HepG2 (cell line): Measurements from ENCODE around the gene LARP1. TPM values are rescaled to one million over a fixed set of nuclear protein-coding genes. Genes with fewer than 3 reads are reported as not detected.

Experiments
- BORCS8-MEF2B ChIP-seq: sonication (generic); formaldehyde crosslinking; IDR thresholded peaks from 2 replicates; pipeline ENCODE4 v1.8.0; 2022; ENCODE audit warnings: mild to moderate bottlenecking, missing genetic modification reagents
- ELF4 ChIP-seq: sonication (generic); formaldehyde crosslinking; IDR thresholded peaks from 2 replicates; pipeline ENCODE4 v1.5.0; 2020; ENCODE audit warnings: missing genetic modification reagents, mild to moderate bottlenecking, moderate library complexity, borderline replicate concordance
- ERF ChIP-seq: IDR thresholded peaks from 2 replicates; pipeline ENCODE4 v1.6.1; 2018; ENCODE audit warnings: missing biosample characterization, missing genetic modification reagents
- ESRRA ChIP-seq: sonication (generic); formaldehyde crosslinking; IDR thresholded peaks from 2 replicates; pipeline ENCODE4 v1.5.1; 2020; ENCODE audit warnings: mild to moderate bottlenecking, low read depth, missing genetic modification reagents
- FOXP1 ChIP-seq, 2 experiments: fragments of 450-650 bp in 1 of 2; IDR thresholded peaks; 2 replicates each; pipeline ENCODE4 v1.6.1; 2017 to 2018; ENCODE audit warnings: antibody characterized with exemption in 1 of 2
- GATAD2A ChIP-seq: IDR thresholded peaks from 2 replicates; pipeline ENCODE4 v1.6.1; 2016
- HCFC1 ChIP-seq: fragments of 150-350 bp; IDR thresholded peaks from 2 replicates; pipeline ENCODE4 v1.6.1; 2014; ENCODE audit warnings: low read depth, low read length
- KLF15 ChIP-seq: sonication (generic); formaldehyde crosslinking; IDR thresholded peaks from 2 replicates; pipeline ENCODE4 v1.8.1; 2023; ENCODE audit warnings: borderline replicate concordance, mild to moderate bottlenecking, inconsistent platforms, missing genetic modification reagents, mixed read lengths
- MED13 ChIP-seq: sonication (generic); formaldehyde crosslinking; IDR thresholded peaks from 2 replicates; pipeline ENCODE4 v1.5.0; 2020; ENCODE audit warnings: missing genetic modification reagents
- MLLT10 ChIP-seq: sonication (generic); formaldehyde crosslinking; IDR thresholded peaks from 2 replicates; pipeline ENCODE4 v1.4.0; 2020; ENCODE audit warnings: missing genetic modification reagents
- MTA1 ChIP-seq: sonication (generic); formaldehyde crosslinking; IDR thresholded peaks from 2 replicates; pipeline ENCODE4 v1.4.0; 2020; ENCODE audit warnings: missing genetic modification reagents, mild to moderate bottlenecking, borderline replicate concordance
- NR2C2 ChIP-seq: sonication (generic); formaldehyde crosslinking; IDR thresholded peaks from 2 replicates; pipeline ENCODE4 v1.4.0; 2020; ENCODE audit warnings: missing genetic modification reagents, mild to moderate bottlenecking, moderate library complexity, borderline replicate concordance
- PLRG1 ChIP-seq: fragments of 450-650 bp; conservative IDR thresholded peaks from 2 replicates; pipeline ENCODE4 v1.6.1; 2016
- RARG ChIP-seq: sonication (generic); formaldehyde crosslinking; IDR thresholded peaks from 2 replicates; pipeline ENCODE4 v1.4.0; 2020; ENCODE audit warnings: low read depth, mild to moderate bottlenecking, missing genetic modification reagents
- SAFB2 ChIP-seq: sonication (generic); formaldehyde crosslinking; IDR thresholded peaks from 2 replicates; pipeline ENCODE4 v1.5.1; 2020; ENCODE audit warnings: missing genetic modification reagents, low read depth, mild to moderate bottlenecking, borderline replicate concordance
- U2AF1 ChIP-seq: fragments of 200-400 bp; formaldehyde crosslinking; optimal IDR thresholded peaks from 2 replicates; pipeline ENCODE3; 2017; ENCODE audit warnings: mild to moderate bottlenecking, low read depth, low read length
- ZFX ChIP-seq: sonication (generic); formaldehyde crosslinking; IDR thresholded peaks from 2 replicates; pipeline ENCODE4 v1.4.0; 2020; ENCODE audit warnings: mild to moderate bottlenecking, low read depth, missing genetic modification reagents, moderate library complexity
- ZNF24 ChIP-seq: fragments of 450-650 bp; IDR thresholded peaks from 2 replicates; pipeline ENCODE4 v1.6.1; 2017; ENCODE audit warnings: antibody characterized with exemption, mild to moderate bottlenecking
- ZNF260 ChIP-seq: sonication (generic); formaldehyde crosslinking; IDR thresholded peaks from 2 replicates; pipeline ENCODE4 v1.4.0; 2020; ENCODE audit warnings: missing genetic modification reagents, low read depth, mild to moderate bottlenecking, borderline replicate concordance
- ZNF468 ChIP-seq: sonication (generic); formaldehyde crosslinking; IDR thresholded peaks from 2 replicates; pipeline ENCODE4 v1.8.0; 2022; ENCODE audit warnings: mild to moderate bottlenecking, moderate library complexity, missing genetic modification reagents
- ZNF557 ChIP-seq: sonication (generic); formaldehyde crosslinking; IDR thresholded peaks from 2 replicates; pipeline ENCODE4 v1.4.0; 2020; ENCODE audit warnings: missing genetic modification reagents
- ZNF816 ChIP-seq: sonication (generic); formaldehyde crosslinking; IDR thresholded peaks from 2 replicates; pipeline ENCODE4 v1.8.0; 2022; ENCODE audit warnings: missing genetic modification reagents, mild to moderate bottlenecking, borderline replicate concordance
- ZSCAN21 ChIP-seq: sonication (generic); formaldehyde crosslinking; IDR thresholded peaks from 2 replicates; pipeline ENCODE4 v1.8.0; 2022; ENCODE audit warnings: mild to moderate bottlenecking, missing genetic modification reagents, moderate library complexity, borderline replicate concordance
- ZSCAN9 ChIP-seq: IDR thresholded peaks from 2 replicates; pipeline ENCODE4 v1.6.1; 2016; ENCODE audit warnings: borderline replicate concordance
- polyA plus RNA-seq, 8 experiments: library from polyadenylated mRNA; depleted of rRNA in 3 of 8; stranded (reverse) in 7 of 8; unstranded in 1 of 8; fragments of >200 nt; fragmentation: Illumina TruSeq in 4 of 8; extraction: Trizol in 4 of 8; gene quantifications; 2 replicates each; pipeline versions ENCODE4 v1.2.1 to v1.2.3, GENCODE V29; 2011 to 2016; ENCODE audit warnings: low read depth in 4 of 8, missing spikeins in 1 of 8, mixed read lengths in 1 of 8; ENCODE audit not compliant: insufficient read depth in 1 of 8
- total RNA-seq, 5 experiments: library from RNA; depleted of rRNA; stranded (reverse); fragments of >200 nt; fragmentation: Illumina TruSeq; extraction: Trizol; gene quantifications; 2 replicates each; pipeline ENCODE4 v1.2.3, GENCODE V29; 2016; ENCODE audit warnings: low read depth in 1 of 5
- TF ChIP-seq, protein P1 (sequence below): sonication (generic); formaldehyde crosslinking; IDR thresholded peaks from 2 replicates; pipeline ENCODE4 v1.4.0; 2020; ENCODE audit warnings: missing genetic modification reagents
- TF ChIP-seq, protein P2 (sequence below): sonication (generic); formaldehyde crosslinking; IDR thresholded peaks from 2 replicates; pipeline ENCODE4 v1.8.0; 2022; ENCODE audit warnings: mild to moderate bottlenecking, missing genetic modification reagents
- TF ChIP-seq, protein P3 (sequence below): sonication (generic); formaldehyde crosslinking; IDR thresholded peaks from 2 replicates; pipeline ENCODE4 v1.8.1; 2022; ENCODE audit warnings: low read depth, mild to moderate bottlenecking, missing genetic modification reagents

The LARP1 gene
- total and polyA plus RNA-seq, 2 of the 13 experiments (the other 11 are each of a cell fraction or from before 2014, with no cell fraction given) = 45.2 to 61.4 TPM

DNA sequence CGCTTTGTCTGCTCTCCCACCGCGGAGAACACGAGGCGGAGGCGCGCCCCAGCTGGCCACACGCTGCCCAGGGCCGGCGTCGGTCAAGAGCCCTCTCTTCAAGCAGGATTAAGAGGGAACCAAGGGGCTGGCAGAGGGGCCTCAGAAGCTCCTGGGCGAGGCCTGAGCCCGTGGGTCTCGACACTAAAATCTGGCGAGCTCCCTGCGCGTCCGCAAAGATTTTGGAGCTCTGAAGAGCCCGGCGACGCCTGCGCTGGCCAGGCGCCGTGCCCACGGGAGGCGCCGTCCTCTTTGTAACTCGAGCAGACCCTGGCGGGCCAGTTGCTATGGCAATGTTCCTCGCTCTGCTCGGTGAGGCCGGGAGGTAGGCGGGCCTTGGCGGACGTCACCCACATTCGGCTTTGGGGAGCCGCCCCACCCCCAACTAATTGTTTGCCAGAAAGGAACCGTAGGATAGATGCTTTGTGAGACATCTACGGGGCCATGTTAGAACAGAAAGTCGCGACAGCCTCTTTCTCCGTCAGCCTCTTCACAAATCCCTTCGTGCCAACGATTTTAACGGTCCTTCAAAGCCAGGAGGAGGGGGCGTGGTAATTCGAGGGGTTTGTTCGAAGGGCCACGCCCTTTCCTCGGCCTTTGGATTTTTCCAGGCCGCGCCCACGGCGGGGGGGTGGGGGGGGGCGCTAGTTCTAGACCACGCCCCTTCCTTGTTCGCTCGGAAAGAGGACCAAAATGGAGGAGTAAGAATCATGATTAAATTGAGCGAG lies 102.5 kb downstream of the LARP1 start (continued):
- TF ChIP-seq GATAD2A (CRISPR knock-in tag) (no peak), ZNF816 (CRISPR knock-in tag) (peak; percentile 61; the same call in 1 of the 2 replicates), ESRRA (CRISPR knock-in tag) (no peak; the same call in 1 of the 2 replicates), NR2C2 (no peak), MLLT10 (CRISPR knock-in tag) (no peak), MTA1 (no peak), U2AF1 (no peak), ZFX (CRISPR knock-in tag) (peak; percentile 35; the same call in 1 of the 2 replicates), ZNF557 (CRISPR knock-in tag) (no peak), PLRG1 (no peak), MED13 (no peak), SAFB2 (CRISPR knock-in tag) (no peak; the same call in 1 of the 2 replicates), ERF (CRISPR knock-in tag) (no peak), ELF4 (CRISPR knock-in tag) (no peak; the same call in 1 of the 2 replicates), ZNF468 (no peak), BORCS8-MEF2B (0 out of 2 replicates have a peak, but pooled peaks have one; percentile 33), KLF15 (0 out of 2 replicates have a peak, but pooled peaks have one; percentile 56), ZNF24 (no peak), ZSCAN9 (no peak), ZSCAN21 (no peak), RARG (CRISPR knock-in tag) (no peak), FOXP1 (IDR thresholded peaks at IDR 0.05) (no peak), FOXP1 (CRISPR knock-in tag; IDR thresholded peaks at IDR 0.05) (peak; percentile 28; the same call in 1 of the 2 replicates), ZNF260 (CRISPR knock-in tag) (no peak), HCFC1 (no peak)
- TF ChIP-seq, protein P1, sequence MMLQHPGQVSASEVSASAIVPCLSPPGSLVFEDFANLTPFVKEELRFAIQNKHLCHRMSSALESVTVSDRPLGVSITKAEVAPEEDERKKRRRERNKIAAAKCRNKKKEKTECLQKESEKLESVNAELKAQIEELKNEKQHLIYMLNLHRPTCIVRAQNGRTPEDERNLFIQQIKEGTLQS (CRISPR knock-in tag) = no peak
- TF ChIP-seq, protein P2, sequence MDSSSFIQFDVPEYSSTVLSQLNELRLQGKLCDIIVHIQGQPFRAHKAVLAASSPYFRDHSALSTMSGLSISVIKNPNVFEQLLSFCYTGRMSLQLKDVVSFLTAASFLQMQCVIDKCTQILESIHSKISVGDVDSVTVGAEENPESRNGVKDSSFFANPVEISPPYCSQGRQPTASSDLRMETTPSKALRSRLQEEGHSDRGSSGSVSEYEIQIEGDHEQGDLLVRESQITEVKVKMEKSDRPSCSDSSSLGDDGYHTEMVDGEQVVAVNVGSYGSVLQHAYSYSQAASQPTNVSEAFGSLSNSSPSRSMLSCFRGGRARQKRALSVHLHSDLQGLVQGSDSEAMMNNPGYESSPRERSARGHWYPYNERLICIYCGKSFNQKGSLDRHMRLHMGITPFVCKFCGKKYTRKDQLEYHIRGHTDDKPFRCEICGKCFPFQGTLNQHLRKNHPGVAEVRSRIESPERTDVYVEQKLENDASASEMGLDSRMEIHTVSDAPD (CRISPR knock-in tag) = 0 out of 2 replicates have a peak, but pooled peaks have one; percentile 18
- TF ChIP-seq, protein P3, sequence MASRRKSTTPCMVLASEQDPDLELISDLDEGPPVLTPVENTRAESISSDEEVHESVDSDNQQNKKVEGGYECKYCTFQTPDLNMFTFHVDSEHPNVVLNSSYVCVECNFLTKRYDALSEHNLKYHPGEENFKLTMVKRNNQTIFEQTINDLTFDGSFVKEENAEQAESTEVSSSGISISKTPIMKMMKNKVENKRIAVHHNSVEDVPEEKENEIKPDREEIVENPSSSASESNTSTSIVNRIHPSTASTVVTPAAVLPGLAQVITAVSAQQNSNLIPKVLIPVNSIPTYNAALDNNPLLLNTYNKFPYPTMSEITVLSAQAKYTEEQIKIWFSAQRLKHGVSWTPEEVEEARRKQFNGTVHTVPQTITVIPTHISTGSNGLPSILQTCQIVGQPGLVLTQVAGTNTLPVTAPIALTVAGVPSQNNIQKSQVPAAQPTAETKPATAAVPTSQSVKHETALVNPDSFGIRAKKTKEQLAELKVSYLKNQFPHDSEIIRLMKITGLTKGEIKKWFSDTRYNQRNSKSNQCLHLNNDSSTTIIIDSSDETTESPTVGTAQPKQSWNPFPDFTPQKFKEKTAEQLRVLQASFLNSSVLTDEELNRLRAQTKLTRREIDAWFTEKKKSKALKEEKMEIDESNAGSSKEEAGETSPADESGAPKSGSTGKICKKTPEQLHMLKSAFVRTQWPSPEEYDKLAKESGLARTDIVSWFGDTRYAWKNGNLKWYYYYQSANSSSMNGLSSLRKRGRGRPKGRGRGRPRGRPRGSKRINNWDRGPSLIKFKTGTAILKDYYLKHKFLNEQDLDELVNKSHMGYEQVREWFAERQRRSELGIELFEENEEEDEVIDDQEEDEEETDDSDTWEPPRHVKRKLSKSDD (CRISPR knock-in tag) = no peak
